CD4-positive, alpha-beta T cell (primary cell): ENCODE data around the gene SPTLC1. TPM values are rescaled to one million over a fixed set of nuclear protein-coding genes. Genes with fewer than 3 reads are reported as not detected.
"Not testable (repeated sequence)": the region's sequence is repeated elsewhere in the genome, so short reads cannot be mapped to it uniquely, and the experiment has no call there.

Source experiments
- ATAC-seq: fragments of 200-7000 bp; cut with Tn5 transposase; one replicate; pipeline ENCODE4 v1.10.0; 2022; ENCODE audit warnings: mild to moderate bottlenecking; ENCODE audit not compliant: poor library complexity
- CTCF ChIA-PET: fragments of 350-600 bp; sonication (Branson Sonifier 250); formaldehyde crosslinking; loops from one replicate; lab custom pipeline; 2021; ENCODE audit warnings: antibody characterized with exemption, inconsistent platforms; lab: Charles Lee
- POLR2A ChIA-PET: fragments of 350-600 bp; sonication (Branson Sonifier 250); formaldehyde crosslinking; loops from one replicate; lab custom pipeline; 2021; ENCODE audit warnings: antibody characterized with exemption, inconsistent platforms; lab: Charles Lee
- DNase-seq, 14 experiments: peaks; one replicate each; pipeline ENCODE4 v3.0.0-alpha.2; 2013 to 2020; ENCODE audit warnings: mixed read lengths in 2 of 14
- H3K27ac ChIP-seq, 2 donors: one replicate each; pipeline versions ENCODE4 v1.5.1 to v1.7.0; 2013; ENCODE audit warnings: low read length in 2 of 2, low read depth in 1 of 2, mild to moderate bottlenecking in 1 of 2
- H3K27me3 ChIP-seq, 2 experiments: 1 replicate in 1 of 2; 2 replicates in 1 of 2; pipeline versions ENCODE4 v1.6.1 to v1.7.0; 2013; ENCODE audit warnings: low read length in 2 of 2, control low read depth in 1 of 2, mild to moderate bottlenecking in 1 of 2, moderate library complexity in 1 of 2; ENCODE audit not compliant: insufficient read depth in 2 of 2, control insufficient read depth in 1 of 2
- H3K36me3 ChIP-seq: one replicate; pipeline ENCODE4 v1.6.1; 2013; ENCODE audit warnings: low read length, control low read depth; ENCODE audit not compliant: insufficient read depth
- H3K4me1 ChIP-seq: one replicate; pipeline ENCODE4 v1.6.1; 2013; ENCODE audit warnings: low read length, control low read depth; ENCODE audit not compliant: insufficient read depth
- H3K4me3 ChIP-seq: one replicate; pipeline ENCODE4 v1.5.1; 2013; ENCODE audit warnings: mild to moderate bottlenecking, low read length, moderate library complexity
- H3K9me3 ChIP-seq, 2 experiments: 1 replicate in 1 of 2; 2 replicates in 1 of 2; pipeline versions ENCODE4 v1.6.1 to v1.7.0; 2013; ENCODE audit warnings: low read length in 2 of 2, mild to moderate bottlenecking in 2 of 2, control low read depth in 1 of 2, moderate library complexity in 1 of 2; ENCODE audit not compliant: control insufficient read depth in 1 of 2, insufficient read depth in 1 of 2
- H3K27ac Mint-ChIP-seq: one replicate; pipeline ENCODE4 v1.8.0; 2020; ENCODE audit warnings: mixed read lengths
- H3K27me3 Mint-ChIP-seq: one replicate; pipeline ENCODE4 v1.8.0; 2021; ENCODE audit warnings: mixed read lengths
- H3K36me3 Mint-ChIP-seq: one replicate; pipeline ENCODE4 v1.8.0; 2021; ENCODE audit warnings: low read depth, mixed read lengths
- H3K4me1 Mint-ChIP-seq: one replicate; pipeline ENCODE4 v1.8.0; 2021; ENCODE audit warnings: low read depth, mixed read lengths
- H3K4me3 Mint-ChIP-seq: one replicate; pipeline ENCODE4 v1.8.0; 2020; ENCODE audit warnings: mild to moderate bottlenecking, mixed read lengths
- H3K9me3 Mint-ChIP-seq: one replicate; pipeline ENCODE4 v1.8.0; 2020; ENCODE audit warnings: mixed read lengths
- CTCF ChIP-seq: fragments of 200-600 bp; IDR thresholded peaks from one replicate; pipeline ENCODE4 v1.8.0; 2022; ENCODE audit warnings: antibody characterized with exemption, mild to moderate bottlenecking
- intact Hi-C, 2 experiments: fragments of 100-400 bp; cut with DNase I in 1 of 2; cut with micrococcal nuclease in 1 of 2; formaldehyde crosslinking; loops; one replicate each; pipeline versions ENCODE4 v1.15.1 to v1.9.0; 2023 to 2025; cut with DNase I, micrococcal nuclease
- total RNA-seq, 174 experiments: library from RNA in 2 of 174; stranded (reverse) in 2 of 174; gene quantifications; one replicate each; pipeline ENCODE4 v1.2.3 and lab custom pipeline; 2021 to 2026

SPTLC1 gene
- total RNA-seq, 2 experiments from 2014 or later = 40.9 to 43.0 TPM

GRCh38 chr9:92151691-92152393 is 36.6 kb upstream of the SPTLC1 start:
- no peak for DNase-seq
- H3K4me1 Mint-ChIP-seq = no peaks in the 10 kb centered on the region
- H3K27ac Mint-ChIP-seq = no peak overlapping the region
- no peak overlapping the region for H3K4me3 ChIP-seq
- intact Hi-C loops = no loop called here
- ATAC-seq = no peak
- no peak for TF ChIP-seq CTCF
- peaks cover 30% of the 10 kb centered on the region for H3K27me3 Mint-ChIP-seq
- no peaks in the 10 kb centered on the region for H3K9me3 ChIP-seq
- no peak overlapping the region for H3K27ac ChIP-seq
- peaks cover 0 to 3% of the 10 kb centered on the region in 2 experiments for H3K27me3 ChIP-seq
- no peaks in the 10 kb centered on the region for H3K4me1 ChIP-seq
- no peak overlapping the region for H3K4me3 Mint-ChIP-seq
- H3K36me3 ChIP-seq = no peaks in the 10 kb centered on the region
- no peaks in the 10 kb centered on the region for H3K9me3 Mint-ChIP-seq
- H3K36me3 Mint-ChIP-seq = no peaks in the 10 kb centered on the region
- ChIA-PET POLR2A (no interaction called here), CTCF (interaction anchor here (1.2 kb wide), 1 partner anchor 12 kb away, joined by 4 read pairs; no protein-coding TSS in a partner anchor)

- CTCF ChIA-PET = interaction anchor here (1.2 kb wide), 1 partner anchor 11 kb away, joined by 4 read pairs; no protein-coding TSS in a partner anchor
- DNase-seq, H3K27ac ChIP-seq, H3K27me3 ChIP-seq, ATAC-seq, intact Hi-C loops, H3K27ac Mint-ChIP-seq, H3K36me3 Mint-ChIP-seq, H3K4me1 ChIP-seq, H3K4me3 Mint-ChIP-seq, H3K4me1 Mint-ChIP-seq, H3K9me3 ChIP-seq, POLR2A ChIA-PET, H3K9me3 Mint-ChIP-seq, H3K36me3 ChIP-seq, H3K4me3 ChIP-seq: not testable (repeated sequence)
- H3K27me3 Mint-ChIP-seq = peaks cover 35% of the 10 kb centered on the region
Observed at GRCh38 chr9:92150501-92151470, 35.6 kb upstream of the SPTLC1 start.

- DNase-seq (no peak), ATAC-seq (no peak)
- no peaks in the 10 kb centered on the region for H3K36me3 Mint-ChIP-seq
- CTCF ChIA-PET = interaction anchor here (0.6 kb wide), 1 partner anchor 10 kb away, joined by 3 read pairs; no protein-coding TSS in a partner anchor
- no peak overlapping the region for H3K4me3 Mint-ChIP-seq
- no peaks in the 10 kb centered on the region for H3K4me1 Mint-ChIP-seq
- POLR2A ChIA-PET = no interaction called here
- Histone ChIP-seq H3K4me1 (no peaks in the 10 kb centered on the region), H3K36me3 (no peaks in the 10 kb centered on the region), H3K9me3 (no peaks in the 10 kb centered on the region), H3K4me3 (no peak overlapping the region), H3K27me3 (peaks cover 4 to 6% of the 10 kb centered on the region in 2 experiments), H3K27ac (no peak overlapping the region)
- peaks cover 60% of the 10 kb centered on the region for H3K27me3 Mint-ChIP-seq
- H3K27ac Mint-ChIP-seq = no peak overlapping the region
- no peaks in the 10 kb centered on the region for H3K9me3 Mint-ChIP-seq
- TF ChIP-seq CTCF = no peak
- intact Hi-C loops = no loop called here
Observed at GRCh38 chr9:92147852-92148180, 32.6 kb upstream of the SPTLC1 start.
